Spleen (tissue), 11 donors: Measurements from ENCODE around the gene SLC26A2. TPM values are rescaled to one million over a fixed set of nuclear protein-coding genes. Genes with fewer than 3 reads are reported as not detected.

Experiments
- DNase-seq: peaks from one replicate; pipeline ENCODE4 v3.0.0-alpha.2; 2020
- H3K27ac ChIP-seq, 8 donors: fragments of 200-600 bp; sonication (generic) in 7 of 8; 1 replicate in 4 of 8; 2 replicates in 4 of 8; pipeline versions ENCODE4 v1.5.0 to v1.8.0; 2016 to 2021; ENCODE audit warnings: inconsistent platforms in 4 of 8, mild to moderate bottlenecking in 4 of 8, moderate library complexity in 1 of 8
- H3K27me3 ChIP-seq, 7 donors: fragments of 200-600 bp; sonication (generic) in 6 of 7; replicated peaks in 1 of 7; 1 replicate in 4 of 7; 2 replicates in 3 of 7; pipeline versions ENCODE4 v1.5.0 to v1.8.0; 2016 to 2021; ENCODE audit warnings: inconsistent platforms in 3 of 7, mild to moderate bottlenecking in 1 of 7
- H3K36me3 ChIP-seq, 6 donors: fragments of 200-600 bp; sonication (generic) in 5 of 6; 1 replicate in 4 of 6; 2 replicates in 2 of 6; pipeline versions ENCODE4 v1.5.0 to v1.8.0; 2016 to 2021; ENCODE audit warnings: inconsistent platforms in 2 of 6
- H3K4me1 ChIP-seq, 6 donors: fragments of 200-600 bp; sonication (generic) in 5 of 6; 1 replicate in 3 of 6; 2 replicates in 3 of 6; pipeline versions ENCODE4 v1.5.0 to v1.8.0; 2016 to 2021; ENCODE audit warnings: inconsistent platforms in 3 of 6
- H3K4me3 ChIP-seq, 8 donors: fragments of 200-600 bp; sonication (generic) in 7 of 8; 1 replicate in 4 of 8; 2 replicates in 4 of 8; pipeline versions ENCODE4 v1.5.0 to v1.8.0; 2016 to 2021; ENCODE audit warnings: inconsistent platforms in 4 of 8, mild to moderate bottlenecking in 4 of 8, moderate library complexity in 2 of 8
- H3K9me3 ChIP-seq, 8 donors: fragments of 200-600 bp; sonication (generic) in 7 of 8; 1 replicate in 4 of 8; 2 replicates in 4 of 8; pipeline versions ENCODE4 v1.5.0 to v1.8.0; 2016 to 2021; ENCODE audit warnings: inconsistent platforms in 4 of 8
- CTCF ChIP-seq, 11 experiments: fragments of 200-600 bp in 7 of 11; fragments of 450-650 bp in 4 of 11; sonication (generic) in 4 of 11; IDR thresholded peaks in 8 of 11; conservative IDR thresholded peaks in 3 of 11; 1 replicate in 7 of 11; 2 replicates in 4 of 11; pipeline versions ENCODE4 v1.4.0 to v1.8.0; 2016 to 2021; ENCODE audit warnings: antibody characterized with exemption in 11 of 11, inconsistent platforms in 4 of 11, mild to moderate bottlenecking in 1 of 11
- POLR2A ChIP-seq, 3 donors: fragments of 450-650 bp; IDR thresholded peaks; one replicate each; pipeline ENCODE4 v1.5.1; 2017; ENCODE audit warnings: antibody characterized with exemption in 3 of 3, mild to moderate bottlenecking in 1 of 3
- POLR2AphosphoS5 ChIP-seq, 3 donors: sonication (generic); formaldehyde crosslinking; IDR thresholded peaks; one replicate each; pipeline ENCODE4 v1.5.1; 2017; ENCODE audit warnings: antibody characterized with exemption in 3 of 3
- WGBS, 5 donors: extraction: QIAGEN DNeasy Blood & Tissue Kit in 3 of 5; methylation state at CpG; one replicate each; pipeline versions ENCODE4 v1.1.5 to v1.1.7; 2013 to 2018; 5-methylcytosine and 5-hydroxymethylcytosine counted together
- intact Hi-C: fragments of 100-400 bp; cut with DNase I; formaldehyde crosslinking; loops from one replicate; pipeline ENCODE4 v1.15.0; 2023; ENCODE audit warnings: low total_unique reads
- polyA plus RNA-seq, 3 donors: library from polyadenylated mRNA; stranded (reverse); fragments of 200-250 nt; gene quantifications; one replicate each; pipeline ENCODE4 v1.2.1, GENCODE V29; 2013
- small RNA-seq, 4 donors: library from RNA; depleted of rRNA; stranded (forward); fragments of <200 nt; gene quantifications; one replicate each; pipeline ENCODE3, GENCODE V24; 2016
- total RNA-seq, 7 donors: library from RNA; depleted of rRNA in 3 of 7; stranded (reverse); fragments of >200 nt in 3 of 7; fragmentation: NEBNext Ultra II Directional in 4 of 7; extraction: Animal tissue kit (Norgen Biotek cat#: 25700) in 4 of 7; gene quantifications; one replicate each; pipeline versions ENCODE4 v1.1.0 to v1.2.1, GENCODE V29; 2016 to 2021
- donor health status: healthy with polysubstance abuse.
- donor health status: DM: no; HTN: no; CAD: no; lungs with moderate emphysema.
- donor health status: DM: no; HTN: no; CAD: no.
- donor health status: Bipolar disorder and iron deficiency.
- donor health status: healthy.
- donor health status: DM: no; HTN: no; CAD: no.
- donor health status: DM: yes; HTN: yes; CAD: no.

SLC26A2 gene
- total and polyA plus RNA-seq, 10 donors = 1.9 to 14.8 (median 10.1) TPM

GRCh38 chr5:150033334-150033733 lies 72.8 kb downstream of the SLC26A2 start:
- DNase-seq = no peak
- no peaks in the 10 kb centered on the region for H3K27me3 ChIP-seq
- H3K4me1 ChIP-seq = no peaks in the 10 kb centered on the region
- TF ChIP-seq CTCF (IDR thresholded peaks at IDR 0.05 in 8 of 11, conservative IDR thresholded peaks at IDR 0.05 in 3 of 11) = no peak
- TF ChIP-seq POLR2AphosphoS5 (IDR thresholded peaks at IDR 0.05) = no peak
- TF ChIP-seq POLR2A (IDR thresholded peaks at IDR 0.05) = no peak
- 94 to 98% (median 96%) methylated on average over 4 of the region's 4 CpGs for WGBS, 5 donors
- no peak overlapping the region for H3K4me3 ChIP-seq
- intact Hi-C loops = no loop called here
- H3K27ac ChIP-seq = no peak overlapping the region
- H3K9me3 ChIP-seq = no peaks in the 10 kb centered on the region
- peaks cover 6 to 99% (median 89%) of the 10 kb centered on the region in 6 donors for H3K36me3 ChIP-seq

- intact Hi-C loops = no loop called here
- H3K27me3 ChIP-seq = no peaks in the 10 kb centered on the region
- H3K36me3 ChIP-seq = peaks cover 6 to 100% (median 93%) of the 10 kb centered on the region in 6 donors
Measured at GRCh38 chr5:150034662-150035061, 74.1 kb downstream of the SLC26A2 start.

GRCh38 chr5:150035139-150035895 lies 74.8 kb downstream of the SLC26A2 start:
- TF ChIP-seq POLR2A (IDR thresholded peaks at IDR 0.05) = no peak
- H3K9me3 ChIP-seq = no peaks in the 10 kb centered on the region
- H3K4me3 ChIP-seq = no peak overlapping the region
- no peaks in the 10 kb centered on the region for H3K27me3 ChIP-seq
- H3K27ac ChIP-seq = no peak overlapping the region
- intact Hi-C loops = no loop called here
- H3K4me1 ChIP-seq = no peaks in the 10 kb centered on the region
- no peak for DNase-seq
- H3K36me3 ChIP-seq = peaks cover 6 to 100% (median 91%) of the 10 kb centered on the region in 6 donors
- 72 to 83% (median 76%) methylated on average over 7 of the region's 7 CpGs for WGBS, 5 donors

More at GRCh38 chr5:150034662-150035061, 74.1 kb downstream of the SLC26A2 start:
- H3K9me3 ChIP-seq = no peaks in the 10 kb centered on the region
- no peak overlapping the region for H3K4me3 ChIP-seq
- 82 to 93% (median 87%) methylated on average over 4 of the region's 4 CpGs for WGBS, 5 donors
- no peaks in the 10 kb centered on the region for H3K4me1 ChIP-seq
- no peak for DNase-seq
- H3K27ac ChIP-seq = no peak overlapping the region
- TF ChIP-seq CTCF (IDR thresholded peaks at IDR 0.05 in 8 of 11, conservative IDR thresholded peaks at IDR 0.05 in 3 of 11) = no peak
- no peak for TF ChIP-seq POLR2A (IDR thresholded peaks at IDR 0.05)
- TF ChIP-seq POLR2AphosphoS5 (IDR thresholded peaks at IDR 0.05) = no peak

- TF ChIP-seq POLR2A (IDR thresholded peaks at IDR 0.05) = no peak
- no peak for TF ChIP-seq POLR2AphosphoS5 (IDR thresholded peaks at IDR 0.05)
- no peak for TF ChIP-seq CTCF (IDR thresholded peaks at IDR 0.05 in 8 of 11, conservative IDR thresholded peaks at IDR 0.05 in 3 of 11)
- Histone ChIP-seq H3K36me3 (peaks cover 9 to 100% (median 91%) of the 10 kb centered on the region in 6 donors), H3K9me3 (no peaks in the 10 kb centered on the region), H3K27ac (no peak overlapping the region), H3K4me1 (no peaks in the 10 kb centered on the region), H3K27me3 (no peaks in the 10 kb centered on the region), H3K4me3 (no peak overlapping the region)
- intact Hi-C loops = no loop called here
- WGBS, 5 donors = 87 to 98% (median 96%) methylated on average over 9 of the region's 9 CpGs
- no peak for DNase-seq
Measured at GRCh38 chr5:150036513-150036912, 76.0 kb downstream of the SLC26A2 start.

Small RNA genes within 50 kb of the gene (small RNA-seq; reads per million reads assigned to genes)
- 0 reads per million in 4 donors for gene RF00019

Other genes starting within 250 kb of the SLC26A2 start
- gene PPARGC1B, start 230.4 kb upstream of the SLC26A2 start, total RNA-seq = 1 to 10 TPM; 4.4 to 9.1 (median 7.1) TPM
- gene PPARGC1B, start 230.4 kb upstream of the SLC26A2 start, polyA plus RNA-seq = 1 to 10 TPM in 1 of 3 donors, under 1 TPM in 2; 0.61 to 1.7 (median 0.76) TPM
- gene PDE6A, start 16.0 kb upstream of the SLC26A2 start, total RNA-seq = not detected
- gene PDE6A, start 16.0 kb upstream of the SLC26A2 start, polyA plus RNA-seq = not detected
- gene TIGD6, start 39.9 kb downstream of the SLC26A2 start, total RNA-seq = 1 to 10 TPM; 2.4 to 5.8 (median 3.7) TPM
- gene TIGD6, start 39.9 kb downstream of the SLC26A2 start, polyA plus RNA-seq = 1 to 10 TPM; 2.5 to 3.5 (median 2.6) TPM
- gene HMGXB3, start 40.0 kb downstream of the SLC26A2 start, total RNA-seq = 10 to 100 TPM; 28.0 to 51.7 (median 43.2) TPM
- gene HMGXB3, start 40.0 kb downstream of the SLC26A2 start, polyA plus RNA-seq = 10 to 100 TPM; 14.3 to 16.1 (median 15.7) TPM
- 100 to 1,000 TPM; 285 to 429 (median 312) TPM for gene CSF1R, start 125.8 kb downstream of the SLC26A2 start, total RNA-seq
- 10 to 100 TPM; 23.1 to 30.1 (median 28.2) TPM for gene CSF1R, start 125.8 kb downstream of the SLC26A2 start, polyA plus RNA-seq
- gene PDGFRB, start 195.1 kb downstream of the SLC26A2 start, total RNA-seq = 100 to 1,000 TPM in 3 of 7 donors, 10 to 100 TPM in 4; 66.8 to 144 (median 97.1) TPM
- gene PDGFRB, start 195.1 kb downstream of the SLC26A2 start, polyA plus RNA-seq = 10 to 100 TPM; 12.8 to 27.4 (median 14.2) TPM
- gene CDX1, start 206.0 kb downstream of the SLC26A2 start, total RNA-seq = under 1 TPM in 2 of 7 donors, not detected in 5; 0.25 to 0.47 TPM
- 1 to 10 TPM in 1 of 3 donors, under 1 TPM in 2; 0.26 to 1.3 (median 0.41) TPM for gene CDX1, start 206.0 kb downstream of the SLC26A2 start, polyA plus RNA-seq
- not detected for gene SLC6A7, start 229.3 kb downstream of the SLC26A2 start, total RNA-seq
- under 1 TPM in 2 of 3 donors, not detected in 1; 0.03 to 0.10 TPM for gene SLC6A7, start 229.3 kb downstream of the SLC26A2 start, polyA plus RNA-seq